ENCODE results near the gene SUSD6.

- TF ChIP-seq CTCF (conservative IDR thresholded peaks at IDR 0.05; ENCODE audit: low read depth in 2 of 2): no peak
- TF ChIP-seq, protein P1, sequence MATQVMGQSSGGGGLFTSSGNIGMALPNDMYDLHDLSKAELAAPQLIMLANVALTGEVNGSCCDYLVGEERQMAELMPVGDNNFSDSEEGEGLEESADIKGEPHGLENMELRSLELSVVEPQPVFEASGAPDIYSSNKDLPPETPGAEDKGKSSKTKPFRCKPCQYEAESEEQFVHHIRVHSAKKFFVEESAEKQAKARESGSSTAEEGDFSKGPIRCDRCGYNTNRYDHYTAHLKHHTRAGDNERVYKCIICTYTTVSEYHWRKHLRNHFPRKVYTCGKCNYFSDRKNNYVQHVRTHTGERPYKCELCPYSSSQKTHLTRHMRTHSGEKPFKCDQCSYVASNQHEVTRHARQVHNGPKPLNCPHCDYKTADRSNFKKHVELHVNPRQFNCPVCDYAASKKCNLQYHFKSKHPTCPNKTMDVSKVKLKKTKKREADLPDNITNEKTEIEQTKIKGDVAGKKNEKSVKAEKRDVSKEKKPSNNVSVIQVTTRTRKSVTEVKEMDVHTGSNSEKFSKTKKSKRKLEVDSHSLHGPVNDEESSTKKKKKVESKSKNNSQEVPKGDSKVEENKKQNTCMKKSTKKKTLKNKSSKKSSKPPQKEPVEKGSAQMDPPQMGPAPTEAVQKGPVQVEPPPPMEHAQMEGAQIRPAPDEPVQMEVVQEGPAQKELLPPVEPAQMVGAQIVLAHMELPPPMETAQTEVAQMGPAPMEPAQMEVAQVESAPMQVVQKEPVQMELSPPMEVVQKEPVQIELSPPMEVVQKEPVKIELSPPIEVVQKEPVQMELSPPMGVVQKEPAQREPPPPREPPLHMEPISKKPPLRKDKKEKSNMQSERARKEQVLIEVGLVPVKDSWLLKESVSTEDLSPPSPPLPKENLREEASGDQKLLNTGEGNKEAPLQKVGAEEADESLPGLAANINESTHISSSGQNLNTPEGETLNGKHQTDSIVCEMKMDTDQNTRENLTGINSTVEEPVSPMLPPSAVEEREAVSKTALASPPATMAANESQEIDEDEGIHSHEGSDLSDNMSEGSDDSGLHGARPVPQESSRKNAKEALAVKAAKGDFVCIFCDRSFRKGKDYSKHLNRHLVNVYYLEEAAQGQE (IDR thresholded peaks at IDR 0.05; ENCODE audit: unreplicated experiment): no peak
- no peak for TF ChIP-seq POLR2AphosphoS5 (IDR thresholded peaks at IDR 0.05; ENCODE audit: low read depth)
- no peak for TF ChIP-seq EZH2 (IDR thresholded peaks at IDR 0.05; ENCODE audit: low read depth, unreplicated experiment)
- no peak for TF ChIP-seq NANOG (IDR thresholded peaks at IDR 0.05; ENCODE audit: borderline replicate concordance)
- no peak for TF ChIP-seq ETS1 (IDR thresholded peaks at IDR 0.05)
- TF ChIP-seq EZH2phosphoT487 (IDR thresholded peaks at IDR 0.05; ENCODE audit: unreplicated experiment): no peak
- TF ChIP-seq JUNB (IDR thresholded peaks at IDR 0.05; ENCODE audit: unreplicated experiment): no peak
- no peak for TF ChIP-seq STAT1 (IDR thresholded peaks at IDR 0.05; ENCODE audit: unreplicated experiment)
- TF ChIP-seq CREB1 (CRISPR knock-in tag; IDR thresholded peaks at IDR 0.05; ENCODE audit: low read depth): no peak
- TF ChIP-seq ZNF114 (CRISPR knock-in tag; IDR thresholded peaks at IDR 0.05): no peak
- no peak for TF ChIP-seq ZNF331 (CRISPR knock-in tag; IDR thresholded peaks at IDR 0.05; ENCODE audit: low read depth)
Observed at GRCh38 chr14:69620211-69620611, 8.8 kb downstream of the SUSD6 start.

Data from GM23338 (cell line).